T-helper 2 cell treated with Interferon-gamma antibody and Interleukin-4, amounts not matched to agents 5 μg/mL and 100 μg/mL, for 36 hours (primary cell): ENCODE measurements around the gene ACACB.

Experiments
- DNase-seq: peaks from one replicate; pipeline ENCODE4 v3.0.0; 2021; ENCODE audit warnings: low spot score
- H3K27ac Mint-ChIP-seq: one replicate; pipeline ENCODE4 v1.8.0; 2021; ENCODE audit warnings: mild to moderate bottlenecking, mixed read lengths
- H3K27me3 Mint-ChIP-seq: one replicate; pipeline ENCODE4 v1.8.0; 2021; ENCODE audit warnings: low read depth, mixed read lengths
- H3K36me3 Mint-ChIP-seq: one replicate; pipeline ENCODE4 v1.8.0; 2021; ENCODE audit warnings: low read depth, mixed read lengths
- H3K4me1 Mint-ChIP-seq: one replicate; pipeline ENCODE4 v1.8.0; 2021; ENCODE audit warnings: low read depth, mixed read lengths
- H3K4me3 Mint-ChIP-seq: one replicate; pipeline ENCODE4 v1.8.0; 2022; ENCODE audit warnings: mild to moderate bottlenecking, moderate library complexity, mixed read lengths
- H3K9me3 Mint-ChIP-seq: one replicate; pipeline ENCODE4 v1.8.0; 2021; ENCODE audit warnings: mixed read lengths

The ACACB gene

DNA sequence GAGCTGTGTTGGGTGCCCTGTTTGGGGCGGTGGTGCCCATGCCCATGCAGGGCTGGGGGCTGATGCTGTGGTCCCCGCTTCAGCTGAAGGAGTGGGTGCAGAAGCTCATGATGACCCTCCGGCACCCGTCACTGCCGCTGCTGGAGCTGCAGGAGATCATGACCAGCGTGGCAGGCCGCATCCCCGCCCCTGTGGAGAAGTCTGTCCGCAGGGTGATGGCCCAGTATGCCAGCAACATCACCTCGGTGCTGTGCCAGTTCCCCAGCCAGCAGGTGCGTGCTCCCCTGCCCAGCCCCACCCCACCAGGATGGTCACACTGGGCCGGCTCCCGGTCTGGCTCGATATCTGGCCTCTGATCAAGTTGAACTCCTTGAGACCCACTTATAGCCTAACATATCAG lies 92.7 kb downstream of the ACACB start:
- no peak overlapping the region for H3K4me3 Mint-ChIP-seq
- H3K4me1 Mint-ChIP-seq = no peaks in the 10 kb centered on the region
- no peak overlapping the region for H3K27ac Mint-ChIP-seq

DNA sequence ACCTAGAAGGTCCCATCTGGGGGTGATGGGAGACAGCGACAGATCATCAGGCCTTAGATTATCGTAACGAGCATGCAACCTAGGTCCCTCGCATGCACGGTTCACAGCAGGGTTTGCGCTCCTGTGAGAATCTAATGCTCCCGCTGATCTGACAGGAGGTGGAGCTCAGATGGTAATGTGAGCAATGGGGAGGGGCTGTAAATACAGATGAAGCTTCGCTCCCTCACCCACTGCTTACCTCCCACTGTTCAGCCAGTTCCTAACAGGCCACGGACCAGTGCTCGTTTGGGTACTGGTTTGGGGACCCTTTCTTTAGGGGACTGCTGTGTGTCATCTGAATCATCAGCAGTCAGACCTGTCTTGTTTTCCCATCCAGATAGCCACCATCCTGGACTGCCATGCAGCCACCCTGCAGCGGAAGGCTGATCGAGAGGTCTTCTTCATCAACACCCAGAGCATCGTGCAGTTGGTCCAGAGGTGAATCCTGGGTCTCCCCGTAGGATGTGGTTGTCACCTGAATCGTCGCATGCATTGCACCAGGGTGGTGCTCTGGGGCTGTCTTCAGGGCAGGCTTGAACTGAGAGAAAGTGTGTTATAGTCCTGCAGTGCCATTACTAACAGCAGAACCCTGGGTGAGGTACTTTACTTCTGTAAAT lies 96.2 kb downstream of the ACACB start:
- H3K4me3 Mint-ChIP-seq = no peak overlapping the region
- H3K4me1 Mint-ChIP-seq = no peaks in the 10 kb centered on the region
- H3K27me3 Mint-ChIP-seq = no peaks in the 10 kb centered on the region
- no peak for DNase-seq
- no peak overlapping the region for H3K27ac Mint-ChIP-seq
- no peaks in the 10 kb centered on the region for H3K9me3 Mint-ChIP-seq
- no peaks in the 10 kb centered on the region for H3K36me3 Mint-ChIP-seq

More for the DNA sequence above, 92.7 kb downstream of the ACACB start:
- Mint-ChIP-seq H3K27me3 (no peaks in the 10 kb centered on the region), H3K36me3 (peaks cover 3% of the 10 kb centered on the region), H3K9me3 (no peaks in the 10 kb centered on the region)
- DNase-seq = no peak

DNA sequence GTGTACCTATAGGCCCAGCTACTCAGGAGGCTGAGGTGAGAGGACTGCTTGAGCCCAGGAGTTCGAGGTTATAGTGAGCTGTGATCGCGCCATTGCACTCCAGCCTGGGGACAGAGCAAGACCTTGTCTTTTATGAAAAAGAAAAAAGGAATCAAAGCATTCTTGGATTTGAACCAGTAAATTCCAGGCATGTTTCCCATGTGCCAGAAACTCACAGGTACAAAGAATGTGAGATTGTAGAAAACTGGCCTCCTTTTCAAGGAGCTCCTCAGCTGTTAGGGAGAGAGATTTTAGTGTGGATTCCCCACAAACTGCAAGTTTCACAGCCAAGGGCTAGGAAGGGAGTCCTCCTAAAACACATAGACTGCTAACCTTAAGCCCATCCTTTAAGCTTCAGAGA lies 97.7 kb downstream of the ACACB start:
- Mint-ChIP-seq H3K9me3 (no peaks in the 10 kb centered on the region), H3K36me3 (no peaks in the 10 kb centered on the region), H3K4me1 (no peaks in the 10 kb centered on the region), H3K4me3 (no peak overlapping the region), H3K27ac (no peak overlapping the region), H3K27me3 (no peaks in the 10 kb centered on the region)
- DNase-seq = no peak

DNA sequence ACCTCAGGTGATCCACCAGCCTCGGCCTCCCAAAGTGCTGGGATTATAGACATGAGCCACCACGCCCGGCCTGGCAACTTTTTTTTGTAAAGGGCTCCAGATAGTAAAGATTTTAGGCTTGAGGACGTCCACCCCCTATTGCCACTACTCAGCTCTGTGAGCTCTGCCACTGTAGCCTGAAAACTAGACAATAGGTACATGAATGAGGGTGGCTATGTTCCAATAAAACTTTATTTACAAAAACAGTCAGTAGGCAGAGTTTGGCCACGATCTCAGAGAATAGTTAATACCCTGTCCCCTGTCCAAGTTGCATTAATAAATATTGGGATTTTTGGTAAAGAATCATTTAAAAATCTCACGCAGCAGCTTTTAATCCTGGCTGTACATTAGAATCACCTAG lies 102.6 kb downstream of the ACACB start:
- H3K27ac Mint-ChIP-seq = no peak overlapping the region
- no peak for DNase-seq
- no peaks in the 10 kb centered on the region for H3K9me3 Mint-ChIP-seq
- H3K36me3 Mint-ChIP-seq = no peaks in the 10 kb centered on the region
- no peak overlapping the region for H3K4me3 Mint-ChIP-seq
- no peaks in the 10 kb centered on the region for H3K27me3 Mint-ChIP-seq
- H3K4me1 Mint-ChIP-seq = no peaks in the 10 kb centered on the region

DNA sequence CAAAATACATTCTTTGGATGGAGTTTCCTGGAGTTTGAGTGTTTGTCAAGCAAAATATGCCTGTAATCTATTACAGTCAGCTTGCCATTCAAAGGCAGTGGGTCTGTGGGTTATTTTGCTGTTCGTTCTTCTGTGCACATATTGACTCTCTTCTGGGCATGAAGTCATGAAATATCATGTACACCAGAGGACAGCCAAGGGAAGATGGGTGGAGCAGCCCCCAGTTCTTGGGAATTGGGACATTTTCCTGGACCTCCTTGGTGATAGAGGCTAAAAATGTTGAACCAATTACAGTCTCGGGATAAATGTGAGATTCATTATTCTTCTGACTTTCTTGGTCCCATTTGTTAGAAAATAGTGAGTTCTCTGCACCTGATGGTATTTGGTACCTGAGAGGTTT lies 103.6 kb downstream of the ACACB start:
- no peaks in the 10 kb centered on the region for H3K27me3 Mint-ChIP-seq

DNA sequence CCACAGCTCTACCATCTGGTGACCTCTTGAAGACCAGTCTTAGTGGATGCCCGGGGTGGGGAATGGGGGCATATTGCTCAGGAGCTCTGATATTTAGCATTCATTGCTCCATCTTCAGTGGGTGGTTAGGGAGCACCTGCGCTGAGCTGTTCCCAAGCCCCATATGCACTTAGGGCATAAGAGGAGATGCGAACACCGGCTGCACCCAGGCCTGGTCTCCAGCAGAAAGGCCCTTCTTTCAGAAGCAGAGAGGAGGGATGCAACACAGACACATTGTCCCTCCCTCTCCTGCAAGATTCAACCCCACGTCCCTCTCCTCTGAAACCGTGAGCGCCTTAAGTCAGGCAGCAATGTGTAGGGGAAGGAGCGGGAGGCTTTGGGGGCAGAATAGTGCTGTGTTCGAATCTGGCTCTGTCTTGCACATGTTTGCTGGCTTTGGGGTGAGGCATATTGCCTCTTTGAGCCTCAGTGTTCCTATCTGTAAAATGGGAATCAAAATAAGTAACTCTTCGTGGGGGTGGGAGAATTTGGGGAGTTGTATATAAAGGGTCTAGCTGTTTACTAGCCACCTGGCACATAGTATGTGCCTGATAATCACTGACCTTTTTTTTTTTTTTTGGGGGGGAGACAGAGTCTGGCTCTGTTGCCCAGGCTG lies 105.0 kb downstream of the ACACB start:
- Mint-ChIP-seq H3K4me1 (no peaks in the 10 kb centered on the region), H3K27me3 (no peaks in the 10 kb centered on the region), H3K4me3 (no peak overlapping the region), H3K27ac (no peak overlapping the region), H3K9me3 (no peaks in the 10 kb centered on the region), H3K36me3 (no peaks in the 10 kb centered on the region)
- DNase-seq = no peak

More for the DNA sequence above, 103.6 kb downstream of the ACACB start:
- no peak for DNase-seq
- no peaks in the 10 kb centered on the region for H3K36me3 Mint-ChIP-seq
- no peaks in the 10 kb centered on the region for H3K9me3 Mint-ChIP-seq
- no peak overlapping the region for H3K27ac Mint-ChIP-seq
- no peak overlapping the region for H3K4me3 Mint-ChIP-seq
- H3K4me1 Mint-ChIP-seq = no peaks in the 10 kb centered on the region

DNA sequence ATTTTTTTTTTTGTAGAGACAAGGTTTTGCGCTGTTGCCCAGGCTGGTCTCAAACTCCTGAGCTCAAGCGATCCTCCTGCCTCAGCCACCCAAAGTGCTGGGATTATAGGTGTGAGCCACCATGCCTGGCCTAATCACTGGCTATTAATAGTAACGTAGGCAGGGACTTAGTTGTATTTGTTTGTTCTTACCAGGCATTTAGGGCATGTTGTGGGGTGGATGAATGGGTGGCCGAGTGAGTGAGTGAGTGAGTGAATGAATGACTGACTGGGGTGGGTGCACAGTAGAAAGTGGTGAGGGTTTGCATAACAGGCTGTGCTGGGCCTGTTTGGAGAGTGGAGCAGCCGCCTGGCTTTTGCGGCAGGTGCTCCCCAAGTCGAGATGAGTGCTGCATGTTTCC lies 105.7 kb downstream of the ACACB start:
- H3K27me3 Mint-ChIP-seq = no peaks in the 10 kb centered on the region
- no peaks in the 10 kb centered on the region for H3K4me1 Mint-ChIP-seq
- H3K4me3 Mint-ChIP-seq = no peak overlapping the region
- H3K9me3 Mint-ChIP-seq = no peaks in the 10 kb centered on the region
- H3K27ac Mint-ChIP-seq = no peak overlapping the region
- no peak for DNase-seq
- no peaks in the 10 kb centered on the region for H3K36me3 Mint-ChIP-seq

DNA sequence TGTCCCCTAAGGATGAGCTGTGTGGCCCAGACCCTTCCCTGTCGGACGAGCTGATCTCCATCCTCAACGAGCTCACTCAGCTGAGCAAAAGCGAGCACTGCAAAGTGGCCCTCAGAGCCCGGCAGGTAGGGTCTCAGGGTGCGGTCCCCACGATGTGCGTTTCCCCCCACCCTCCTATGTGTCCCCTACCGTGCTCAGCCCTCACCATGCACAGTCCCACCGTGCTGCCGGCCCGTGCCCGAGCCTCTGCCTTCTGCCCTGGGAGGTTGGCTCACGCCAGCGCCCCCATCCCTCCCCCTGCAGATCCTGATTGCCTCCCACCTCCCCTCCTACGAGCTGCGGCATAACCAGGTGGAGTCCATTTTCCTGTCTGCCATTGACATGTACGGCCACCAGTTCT lies 106.1 kb downstream of the ACACB start:
- Mint-ChIP-seq H3K4me3 (no peak overlapping the region), H3K36me3 (no peaks in the 10 kb centered on the region), H3K27ac (no peak overlapping the region), H3K9me3 (no peaks in the 10 kb centered on the region), H3K4me1 (no peaks in the 10 kb centered on the region), H3K27me3 (no peaks in the 10 kb centered on the region)
- no peak for DNase-seq

DNA sequence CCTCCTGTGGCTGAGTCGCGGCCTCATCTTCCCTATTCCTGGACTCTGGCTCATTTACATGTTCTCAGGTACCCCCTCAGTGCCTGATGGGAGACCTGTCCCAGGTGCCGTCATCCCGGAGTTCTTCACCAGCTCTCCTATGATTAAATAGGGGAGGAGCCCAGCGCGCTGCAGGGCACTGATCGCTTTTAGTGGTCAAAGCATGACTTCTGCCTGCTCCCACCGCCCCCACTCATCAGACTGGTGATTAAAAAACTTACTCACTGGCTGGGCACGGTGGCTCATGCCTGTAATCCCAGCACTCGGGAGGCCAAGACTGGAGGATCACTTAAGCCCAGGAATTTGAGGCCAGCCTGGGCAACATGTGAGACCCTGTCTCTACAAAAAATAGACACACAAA lies 106.8 kb downstream of the ACACB start:
- Mint-ChIP-seq H3K36me3 (no peaks in the 10 kb centered on the region), H3K27ac (no peak overlapping the region), H3K4me1 (no peaks in the 10 kb centered on the region), H3K9me3 (no peaks in the 10 kb centered on the region), H3K4me3 (no peak overlapping the region), H3K27me3 (no peaks in the 10 kb centered on the region)
- no peak for DNase-seq

DNA sequence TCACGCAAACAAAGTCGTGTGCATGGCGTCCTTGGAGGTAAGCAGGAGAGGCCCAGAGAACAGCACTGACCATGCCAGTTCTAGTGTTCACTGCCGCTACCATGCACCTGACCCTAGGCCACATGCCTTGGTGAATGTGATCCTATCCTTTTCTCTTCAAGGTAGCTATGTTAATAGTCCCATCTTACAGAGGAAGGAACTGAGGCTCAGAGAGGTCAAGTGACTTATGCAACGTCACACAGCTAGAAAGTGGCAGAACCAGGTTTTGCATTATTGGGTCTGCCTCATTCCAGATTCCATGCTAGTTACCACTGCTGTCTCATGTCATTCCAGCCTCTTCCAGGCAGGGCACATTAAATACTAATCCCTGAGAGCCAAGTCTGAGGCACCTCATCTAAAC lies 107.5 kb downstream of the ACACB start:
- H3K27me3 Mint-ChIP-seq = no peaks in the 10 kb centered on the region
- no peaks in the 10 kb centered on the region for H3K4me1 Mint-ChIP-seq
- H3K4me3 Mint-ChIP-seq = no peak overlapping the region
- DNase-seq = no peak
- H3K27ac Mint-ChIP-seq = no peak overlapping the region
- no peaks in the 10 kb centered on the region for H3K36me3 Mint-ChIP-seq
- no peaks in the 10 kb centered on the region for H3K9me3 Mint-ChIP-seq

DNA sequence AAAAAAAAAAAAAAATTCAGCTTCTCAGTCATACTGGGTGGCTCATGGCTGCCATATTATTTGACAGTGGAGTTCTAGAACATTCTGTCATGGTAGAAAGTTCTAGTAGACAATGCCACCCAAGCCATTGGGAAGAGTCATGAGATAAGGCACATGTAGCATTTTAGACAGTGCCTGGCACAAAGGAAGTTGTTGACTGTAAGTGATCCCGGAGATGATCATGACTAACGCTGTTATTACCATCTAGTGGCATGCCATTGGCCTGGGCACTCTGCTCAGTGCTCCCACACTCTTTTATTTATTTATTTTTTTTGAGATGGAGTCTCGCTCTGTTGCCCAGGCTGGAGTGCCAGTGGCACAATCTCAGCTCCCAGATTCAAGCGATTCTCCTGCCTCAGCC lies 112.3 kb downstream of the ACACB start:
- Mint-ChIP-seq H3K9me3 (no peaks in the 10 kb centered on the region), H3K4me1 (no peaks in the 10 kb centered on the region), H3K27ac (no peak overlapping the region), H3K4me3 (no peak overlapping the region), H3K36me3 (no peaks in the 10 kb centered on the region), H3K27me3 (no peaks in the 10 kb centered on the region)
- DNase-seq = no peak

DNA sequence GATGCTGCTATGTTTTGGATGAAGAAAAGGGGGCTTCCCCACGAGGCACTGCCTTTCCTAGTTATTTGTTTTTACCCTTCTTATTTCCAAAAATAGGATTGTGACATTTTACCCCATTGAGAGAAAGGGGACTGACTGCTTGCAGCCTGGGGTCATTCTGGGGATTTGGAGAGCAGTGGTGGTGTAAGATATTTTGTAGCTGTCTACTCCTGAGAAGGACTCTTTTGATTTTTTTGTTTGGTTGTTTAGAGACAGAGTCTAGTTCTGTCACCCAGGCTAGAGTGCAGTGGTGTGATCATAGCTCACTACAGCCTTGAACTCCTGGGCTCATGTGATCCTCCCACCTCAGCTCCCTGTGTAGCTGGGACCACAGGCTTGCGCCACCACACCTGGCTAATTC lies 113.8 kb downstream of the ACACB start:
- Mint-ChIP-seq H3K9me3 (no peaks in the 10 kb centered on the region), H3K4me3 (no peak overlapping the region), H3K36me3 (no peaks in the 10 kb centered on the region), H3K27me3 (no peaks in the 10 kb centered on the region), H3K27ac (no peak overlapping the region), H3K4me1 (no peaks in the 10 kb centered on the region)
- no peak for DNase-seq

DNA sequence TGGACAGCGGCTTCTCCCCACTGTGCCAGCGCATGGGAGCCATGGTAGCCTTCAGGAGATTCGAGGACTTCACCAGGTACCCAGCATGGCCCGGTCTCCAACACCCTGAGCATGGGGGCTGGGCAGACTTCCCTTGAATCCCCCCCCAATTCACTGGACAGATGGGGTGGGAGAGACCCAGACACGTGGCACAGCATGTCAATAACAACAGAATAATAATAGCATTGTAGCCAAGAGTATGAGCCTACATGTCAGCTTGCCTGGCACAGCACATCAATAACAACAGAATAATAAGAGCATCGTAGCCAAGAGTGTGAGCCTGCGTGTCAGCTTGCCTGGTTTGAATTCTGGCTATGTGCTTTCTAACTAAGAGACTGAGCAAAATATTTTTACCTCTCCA lies 116.3 kb downstream of the ACACB start:
- Mint-ChIP-seq H3K4me1 (no peaks in the 10 kb centered on the region), H3K27me3 (no peaks in the 10 kb centered on the region), H3K9me3 (no peaks in the 10 kb centered on the region), H3K27ac (no peak overlapping the region), H3K4me3 (no peak overlapping the region), H3K36me3 (no peaks in the 10 kb centered on the region)
- DNase-seq = no peak

DNA sequence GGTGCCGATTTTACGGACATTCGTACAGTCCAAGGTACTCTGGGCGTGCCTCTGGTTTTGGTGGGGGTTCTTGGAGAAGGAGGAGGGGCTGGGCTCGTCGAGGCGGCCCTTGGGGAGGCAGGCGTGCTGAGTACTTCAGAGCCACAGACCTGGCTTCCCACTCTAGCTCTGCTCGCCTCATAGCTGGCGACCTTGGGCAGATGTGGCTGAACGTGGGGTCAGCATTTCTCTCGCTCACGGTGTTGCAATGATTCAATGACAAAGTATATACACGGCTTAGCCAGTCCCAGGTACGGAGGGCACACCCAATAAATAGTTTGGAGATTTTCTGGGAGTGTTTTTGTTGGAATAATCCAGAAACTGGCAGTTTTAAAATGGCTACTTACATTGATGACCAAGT lies 117.6 kb downstream of the ACACB start:
- Mint-ChIP-seq H3K9me3 (no peaks in the 10 kb centered on the region), H3K4me3 (no peak overlapping the region), H3K36me3 (peaks cover under 1% of the 10 kb centered on the region), H3K27me3 (no peaks in the 10 kb centered on the region), H3K4me1 (peaks cover under 1% of the 10 kb centered on the region), H3K27ac (no peak overlapping the region)
- DNase-seq = no peak

DNA sequence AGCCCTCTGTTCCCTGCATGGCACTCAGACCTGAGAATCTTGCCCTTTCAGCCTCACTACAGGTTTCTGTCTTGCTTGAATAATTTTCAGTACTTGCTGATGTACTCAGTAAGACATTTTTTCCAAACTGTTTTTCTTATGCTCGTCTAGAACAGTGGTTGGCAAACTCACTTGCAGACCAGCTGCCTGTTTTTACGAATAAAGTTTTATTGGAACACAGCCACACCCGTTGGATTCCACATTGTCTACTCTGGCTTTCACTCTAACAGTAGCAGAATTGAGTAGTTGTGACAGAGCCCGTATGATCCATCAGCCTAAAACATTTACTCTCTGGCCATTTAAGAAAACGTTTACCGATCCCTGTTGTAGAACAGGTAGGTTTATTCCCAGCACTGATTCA lies 119.9 kb downstream of the ACACB start:
- H3K4me3 Mint-ChIP-seq = no peak overlapping the region
- no peak overlapping the region for H3K27ac Mint-ChIP-seq
- no peak for DNase-seq
- H3K27me3 Mint-ChIP-seq = no peaks in the 10 kb centered on the region
- H3K36me3 Mint-ChIP-seq = peaks cover 6% of the 10 kb centered on the region
- H3K4me1 Mint-ChIP-seq = peaks cover 2% of the 10 kb centered on the region
- H3K9me3 Mint-ChIP-seq = no peaks in the 10 kb centered on the region
